Fibroblast of the conjunctiva (primary cell): ENCODE results near the gene NLRX1.
A peak's percentile ranks its signal among the peaks of the same experiment; 100 is the strongest.
"Not testable (repeated sequence)": the region's sequence is repeated elsewhere in the genome, so short reads cannot be mapped to it uniquely, and the experiment has no call there.

Experiments used
- DNase-seq: peaks from one replicate; pipeline ENCODE4 v3.0.0-alpha.2; 2010; ENCODE audit warnings: low read depth

Gene NLRX1

DNA sequence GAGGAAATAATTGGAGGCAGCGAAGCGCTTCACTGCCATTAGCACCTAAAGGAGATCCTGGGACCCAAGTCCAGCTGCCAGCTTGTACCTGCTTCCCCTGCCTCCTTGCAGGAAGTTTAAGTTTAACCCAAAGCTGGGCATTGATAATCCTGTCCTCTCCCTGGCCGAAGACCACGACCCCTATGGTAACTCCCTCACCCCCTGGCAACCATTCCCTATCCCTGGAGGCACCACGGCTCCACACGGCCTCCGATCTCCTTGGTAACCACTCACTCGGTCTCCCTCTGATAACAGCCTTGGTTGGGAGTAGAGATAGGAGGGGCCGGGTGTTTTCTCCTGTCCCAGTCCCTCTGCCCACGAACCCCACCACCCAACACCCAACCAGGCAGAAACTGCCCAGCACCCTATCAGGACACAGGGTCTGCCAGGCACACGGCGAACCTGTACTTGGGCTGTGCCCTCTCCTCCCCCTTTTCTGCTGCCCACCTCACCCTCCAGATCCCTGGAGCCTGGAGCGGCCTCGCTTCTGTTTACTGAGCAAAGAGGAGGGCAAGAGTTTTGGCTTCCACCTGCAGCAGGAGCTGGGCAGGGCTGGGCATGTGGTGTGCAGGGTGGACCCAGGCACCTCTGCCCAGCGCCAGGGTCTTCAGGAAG, 17.6 kb downstream of the NLRX1 start:
- DNase-seq, result no peak

DNA sequence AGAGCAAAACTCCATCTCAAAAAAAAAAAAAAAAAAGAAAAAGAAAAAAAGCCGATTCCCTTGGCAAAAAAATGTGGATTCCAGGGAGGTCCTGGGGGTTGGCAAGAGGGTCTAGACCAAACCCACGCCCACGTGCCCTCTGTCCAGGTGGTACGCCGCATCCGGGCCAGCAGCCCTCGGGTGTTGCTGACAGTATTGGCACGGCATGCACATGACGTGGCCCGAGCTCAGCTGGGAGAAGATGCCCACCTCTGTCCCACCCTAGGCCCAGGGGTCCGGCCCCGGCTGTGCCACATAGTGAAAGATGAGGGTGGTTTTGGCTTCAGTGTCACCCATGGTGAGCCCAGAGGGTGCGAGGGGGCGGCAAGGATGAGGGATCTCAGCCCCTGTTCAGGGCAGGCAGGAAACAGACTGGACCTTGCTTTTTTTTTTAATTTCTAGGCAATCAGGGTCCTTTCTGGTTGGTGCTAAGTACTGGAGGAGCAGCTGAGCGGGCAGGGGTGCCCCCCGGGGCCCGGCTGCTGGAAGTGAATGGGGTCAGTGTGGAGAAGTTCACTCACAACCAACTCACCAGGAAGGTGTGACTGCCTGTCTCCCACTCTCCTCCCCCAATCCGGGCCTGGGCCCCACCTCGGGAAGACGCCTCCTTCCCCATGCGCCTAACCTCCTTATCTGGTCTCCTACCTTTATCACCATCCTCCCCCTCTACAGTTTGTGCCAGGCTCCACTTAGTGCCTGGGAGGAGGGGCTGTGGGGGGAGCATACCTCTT, 18.8 kb downstream of the NLRX1 start:
- DNase-seq, result no peak

- DNase-seq, result no peak
These were observed 19.5 kb downstream of the NLRX1 start for GRCh38 chr11:119188067-119188466.

- no peak for DNase-seq
These were observed 20.4 kb downstream of the NLRX1 start for GRCh38 chr11:119188887-119189286.

- DNase-seq, result no peak
These were observed 20.9 kb downstream of the NLRX1 start for GRCh38 chr11:119189393-119189792.

DNA sequence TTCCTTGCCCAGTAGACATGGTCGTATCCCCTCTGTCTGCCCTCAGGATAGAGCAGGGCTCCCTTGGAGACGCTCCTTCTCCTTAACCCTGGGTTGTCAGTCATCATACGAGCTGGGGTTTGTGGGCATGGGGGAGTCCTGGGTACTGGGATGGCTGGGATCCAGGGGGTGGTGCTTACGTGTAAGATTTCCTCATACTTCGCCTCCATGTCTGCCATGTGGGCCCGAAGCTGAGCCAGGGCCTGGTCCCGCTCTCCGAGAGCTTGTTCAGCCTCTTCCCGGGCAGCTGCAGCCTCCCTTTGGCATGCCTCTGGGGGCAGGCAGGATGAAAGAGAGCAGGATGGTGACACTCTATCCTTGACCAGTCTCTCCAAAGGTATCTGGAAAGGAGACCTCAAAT, 22.0 kb downstream of the NLRX1 start:
- DNase-seq, result no peak

DNA sequence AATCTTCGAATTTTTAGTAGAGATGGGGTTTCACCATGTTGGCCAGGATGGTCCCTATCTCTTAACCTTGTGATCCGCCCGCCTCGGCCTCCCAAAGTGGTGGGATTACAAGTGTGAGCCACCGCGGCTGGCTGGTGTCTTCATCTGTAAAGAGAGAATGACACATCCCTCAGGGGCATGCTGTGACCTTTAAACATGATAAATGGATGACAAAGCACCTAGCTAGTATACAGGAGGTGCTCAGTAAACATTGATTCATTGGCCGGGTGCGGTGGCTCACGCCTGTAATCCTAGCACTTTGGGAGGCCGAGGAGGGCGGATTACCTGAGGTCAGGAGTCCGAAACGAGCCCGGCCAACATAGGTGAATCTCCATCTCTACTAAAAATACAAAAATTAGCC, 22.7 kb downstream of the NLRX1 start:
- DNase-seq, result not testable (repeated sequence)

DNA sequence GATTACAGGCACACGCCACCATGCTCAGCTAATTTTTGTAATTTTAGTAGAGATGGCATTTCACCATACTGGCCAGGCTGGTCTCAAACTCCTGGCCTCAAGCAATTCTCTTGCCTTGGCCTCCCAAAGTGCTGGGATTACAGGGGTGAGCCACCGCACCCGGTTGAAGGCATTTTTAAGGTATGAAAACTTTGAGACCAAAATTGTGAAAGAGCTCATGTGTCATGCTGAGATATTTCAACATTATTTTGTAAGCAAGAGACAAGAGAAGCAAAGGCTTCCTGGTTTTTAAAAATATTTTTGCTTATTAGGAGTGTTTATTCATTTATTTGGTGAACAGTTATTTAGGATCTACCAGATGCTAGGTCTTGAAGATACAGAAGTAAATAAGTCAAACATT, 23.6 kb downstream of the NLRX1 start:
- no peak for DNase-seq

DNA sequence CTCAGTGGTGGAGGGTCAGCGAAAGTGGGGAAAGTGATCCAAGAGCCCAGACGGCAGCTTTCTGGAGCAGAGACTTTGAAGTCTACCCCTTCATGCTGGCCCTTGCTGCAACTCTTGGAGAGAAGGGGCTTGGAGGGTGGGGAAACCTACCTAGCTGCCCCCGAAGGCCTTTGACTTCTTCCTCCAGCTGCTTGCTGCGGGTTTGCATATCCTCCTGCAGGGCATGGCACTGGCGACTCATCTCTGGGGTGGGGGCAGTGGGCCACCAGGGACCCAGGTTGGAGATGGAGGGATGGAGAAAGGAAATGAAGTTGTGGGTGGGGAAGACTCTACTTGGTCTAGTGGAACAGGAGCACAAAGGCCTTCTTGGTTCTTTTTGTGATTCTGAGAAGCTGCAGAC, 24.5 kb downstream of the NLRX1 start:
- no peak for DNase-seq

DNA sequence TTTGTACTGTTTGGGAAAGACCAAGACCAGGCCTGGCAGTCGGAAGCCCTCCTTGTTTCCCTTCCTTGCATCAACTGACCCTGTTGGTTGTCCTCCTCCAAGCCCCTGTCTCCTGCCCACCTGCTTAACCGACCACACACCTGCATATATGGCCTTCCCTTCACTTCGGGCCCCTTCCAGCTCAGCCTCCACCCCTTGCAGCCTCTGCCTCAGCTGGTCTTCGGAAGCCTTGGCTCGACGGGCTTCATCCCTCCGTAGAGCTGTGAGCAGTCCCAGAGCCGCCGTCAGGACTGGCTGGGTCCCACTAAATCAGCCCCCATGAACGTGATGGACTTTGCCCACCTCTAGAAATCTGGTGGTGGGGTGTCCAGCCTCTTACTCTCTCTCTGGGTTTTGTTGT, 25.1 kb downstream of the NLRX1 start:
- no peak for DNase-seq

- no peak for DNase-seq
These were observed 26.4 kb downstream of the NLRX1 start for GRCh38 chr11:119194811-119195440.

- no peak for DNase-seq
These were observed 27.2 kb downstream of the NLRX1 start for GRCh38 chr11:119195680-119196079.

DNA sequence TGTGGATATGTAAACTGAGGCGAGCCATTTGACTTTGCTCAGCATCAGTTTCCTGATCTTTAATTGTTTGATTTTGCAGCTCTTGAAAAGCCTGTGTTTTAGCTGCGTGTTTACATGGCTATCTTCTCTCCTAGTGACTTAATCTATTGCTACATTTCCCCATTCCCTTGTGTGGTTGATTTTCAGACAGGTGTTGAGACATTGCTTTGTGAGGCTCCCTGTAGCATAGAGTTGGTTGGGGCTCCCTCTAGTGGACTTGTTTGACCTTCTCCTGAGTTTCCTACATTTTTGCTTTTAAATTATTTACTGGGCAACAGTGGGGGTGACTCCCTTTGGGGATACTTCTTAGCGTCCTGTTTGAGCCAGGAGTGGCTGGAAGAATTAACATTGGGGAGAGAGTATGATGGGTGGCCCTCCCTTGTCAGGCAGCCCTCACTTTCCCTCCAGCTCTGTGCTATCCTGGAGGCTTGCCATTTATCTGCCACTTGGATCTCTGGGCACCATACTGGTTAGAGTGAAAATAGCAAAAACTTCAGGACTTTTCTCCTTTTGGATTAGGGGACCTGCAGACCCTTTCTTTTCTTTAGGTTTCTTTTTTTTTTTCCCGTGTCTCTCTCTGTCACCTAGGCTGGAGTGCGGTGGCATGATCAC, 28.4 kb downstream of the NLRX1 start:
- DNase-seq, result peak; percentile 63

- DNase-seq, result no peak
These were observed 30.4 kb downstream of the NLRX1 start for GRCh38 chr11:119198925-119199324.

DNA sequence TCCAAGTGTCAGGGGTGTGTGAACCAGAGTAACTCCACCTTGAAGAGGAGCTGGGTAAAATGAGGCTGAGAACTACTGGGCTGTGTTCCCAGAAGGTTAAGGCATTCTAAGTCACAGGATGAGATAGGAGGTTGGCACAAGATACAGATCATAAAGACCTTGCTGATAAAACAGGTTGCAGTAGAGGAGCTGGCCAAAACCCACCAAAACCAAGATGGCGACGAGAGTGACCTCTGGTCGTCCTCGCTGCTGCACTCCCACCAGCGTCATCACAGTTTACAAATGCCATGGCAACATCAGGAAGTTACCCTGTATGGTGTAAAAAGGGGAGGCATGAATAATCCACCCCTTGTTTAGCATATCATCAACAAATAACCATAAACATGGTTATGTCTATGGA, 32.7 kb downstream of the NLRX1 start:
- not testable (repeated sequence) for DNase-seq

DNA sequence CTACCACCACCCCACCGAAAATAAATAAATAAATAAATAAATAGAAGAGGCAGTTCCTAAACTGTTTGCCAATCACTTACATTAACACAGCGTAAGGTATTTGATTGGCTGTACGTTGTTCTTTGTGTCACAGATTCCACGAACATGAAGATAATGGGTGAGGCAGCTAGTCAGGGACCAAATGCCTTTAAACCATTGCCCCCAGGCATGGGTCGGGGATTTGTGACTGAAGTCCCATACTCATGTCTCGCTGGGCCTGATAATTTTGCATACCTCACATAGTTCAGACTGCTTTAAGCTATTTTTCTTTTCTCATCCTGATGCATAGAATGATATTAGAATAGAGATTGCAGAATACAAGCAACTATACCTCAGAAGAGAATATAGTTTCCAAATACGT, 34.0 kb downstream of the NLRX1 start:
- no peak for DNase-seq

DNA sequence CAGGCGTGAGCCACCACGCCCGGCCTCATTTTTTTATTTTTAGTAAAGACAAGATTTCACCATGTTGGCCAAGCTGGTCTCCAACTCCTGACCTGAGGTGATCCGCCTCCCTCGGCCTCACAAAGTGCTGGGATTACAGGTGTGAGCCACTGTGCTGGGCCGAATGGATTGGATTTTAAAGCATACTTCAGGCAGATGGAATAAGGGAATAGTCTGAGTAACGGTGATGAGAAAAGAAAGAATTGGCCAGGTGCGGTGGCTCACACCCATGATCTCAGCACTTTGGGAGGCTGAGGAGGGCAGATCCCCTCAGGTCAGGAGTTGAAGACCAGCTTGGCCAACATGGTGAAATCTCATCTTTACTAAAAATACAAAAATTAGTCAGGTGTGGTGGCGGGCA, 35.5 kb downstream of the NLRX1 start:
- DNase-seq, result no peak

DNA sequence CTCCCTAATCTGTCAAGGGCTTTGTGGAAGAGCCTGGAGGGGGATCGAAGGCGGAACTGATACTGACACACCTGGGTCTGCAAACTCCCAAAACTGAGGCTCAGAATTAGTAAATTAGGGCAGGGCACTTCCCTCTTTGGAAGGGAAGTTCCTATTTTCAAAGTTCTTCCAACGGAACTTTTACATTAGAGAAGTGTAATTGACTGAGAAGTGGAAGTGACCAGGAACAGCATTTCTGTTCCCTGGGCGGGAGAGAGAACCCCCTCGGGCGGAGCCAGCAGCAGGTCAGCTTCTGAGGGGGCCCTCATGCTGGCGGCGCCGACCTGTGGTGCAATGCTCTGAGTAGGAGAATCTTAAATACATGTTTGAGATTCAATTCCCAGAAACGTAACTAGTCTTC, 36.6 kb downstream of the NLRX1 start:
- DNase-seq, result no peak

GRCh38 chr11:119205574-119206510, 37.3 kb downstream of the NLRX1 start, which contains the start of gene CBL:
CBL (plus strand) TSS chr11:119206339; CDS start chr11:119206418, 79 bp downstream.
- DNase-seq, result peak; percentile 80

DNA sequence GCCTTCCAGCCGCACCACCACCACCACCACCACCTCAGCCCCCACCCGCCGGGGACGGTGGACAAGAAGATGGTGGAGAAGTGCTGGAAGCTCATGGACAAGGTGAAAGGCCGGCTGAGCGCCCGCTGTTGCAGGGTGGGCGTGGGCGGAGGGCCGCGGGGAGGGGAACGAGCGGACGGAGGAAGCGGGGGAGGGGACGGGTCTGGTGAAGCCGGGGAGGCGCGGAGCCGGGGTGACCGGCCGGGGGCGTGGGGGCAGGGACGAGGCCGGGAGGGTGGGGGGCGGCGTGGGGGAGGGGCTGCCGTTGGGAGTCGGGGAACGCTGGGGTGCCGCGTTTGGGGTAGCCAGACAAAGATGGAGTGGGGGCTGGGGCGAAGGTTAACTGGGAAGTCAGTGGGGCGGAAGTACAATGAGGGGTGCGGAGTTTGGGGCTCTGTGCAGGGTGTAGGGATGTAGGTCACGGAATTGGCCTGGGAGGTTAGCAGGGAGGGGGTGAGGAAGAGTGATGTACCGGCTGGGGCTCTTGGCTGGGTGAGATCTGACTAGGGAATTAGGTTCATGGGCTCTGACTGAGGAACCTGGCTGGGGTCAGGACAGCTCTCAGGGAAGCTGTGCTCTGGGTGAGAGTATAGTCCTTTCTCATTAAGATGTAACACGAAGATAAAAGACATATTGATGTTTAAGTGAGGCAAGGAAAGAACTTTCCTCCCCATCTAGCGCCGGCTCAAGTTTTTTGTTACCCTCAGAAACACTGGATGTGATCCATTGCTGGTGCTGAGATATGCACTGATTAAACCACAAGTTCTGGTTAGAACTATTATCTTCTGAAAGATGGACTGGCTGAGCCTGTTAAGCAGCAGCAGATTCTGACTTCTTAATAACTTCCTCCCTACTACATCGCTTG, 38.2 kb downstream of the NLRX1 start:
- no peak for DNase-seq
